ENCODE data around the gene EXOC4.

DNA sequence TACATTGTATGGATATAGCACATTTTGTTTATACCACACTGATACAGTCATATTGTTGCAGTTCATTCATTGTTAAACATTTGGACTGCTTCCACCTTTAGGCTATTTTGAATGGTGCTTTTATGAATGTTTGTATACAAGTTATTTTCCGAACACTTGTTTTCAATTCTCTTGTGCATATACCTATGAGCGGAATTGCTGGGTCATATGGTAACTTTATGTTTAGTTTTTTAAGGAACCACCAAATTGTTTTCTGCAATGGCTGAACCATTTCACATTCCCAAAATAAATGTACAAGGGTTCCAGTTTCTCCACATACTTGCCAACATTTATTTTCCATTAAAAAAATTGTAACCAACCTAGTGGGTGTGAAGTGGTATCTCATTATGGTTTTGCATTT lies 4.0 kb upstream of the EXOC4 start:
- TF ChIP-seq, protein P1, sequence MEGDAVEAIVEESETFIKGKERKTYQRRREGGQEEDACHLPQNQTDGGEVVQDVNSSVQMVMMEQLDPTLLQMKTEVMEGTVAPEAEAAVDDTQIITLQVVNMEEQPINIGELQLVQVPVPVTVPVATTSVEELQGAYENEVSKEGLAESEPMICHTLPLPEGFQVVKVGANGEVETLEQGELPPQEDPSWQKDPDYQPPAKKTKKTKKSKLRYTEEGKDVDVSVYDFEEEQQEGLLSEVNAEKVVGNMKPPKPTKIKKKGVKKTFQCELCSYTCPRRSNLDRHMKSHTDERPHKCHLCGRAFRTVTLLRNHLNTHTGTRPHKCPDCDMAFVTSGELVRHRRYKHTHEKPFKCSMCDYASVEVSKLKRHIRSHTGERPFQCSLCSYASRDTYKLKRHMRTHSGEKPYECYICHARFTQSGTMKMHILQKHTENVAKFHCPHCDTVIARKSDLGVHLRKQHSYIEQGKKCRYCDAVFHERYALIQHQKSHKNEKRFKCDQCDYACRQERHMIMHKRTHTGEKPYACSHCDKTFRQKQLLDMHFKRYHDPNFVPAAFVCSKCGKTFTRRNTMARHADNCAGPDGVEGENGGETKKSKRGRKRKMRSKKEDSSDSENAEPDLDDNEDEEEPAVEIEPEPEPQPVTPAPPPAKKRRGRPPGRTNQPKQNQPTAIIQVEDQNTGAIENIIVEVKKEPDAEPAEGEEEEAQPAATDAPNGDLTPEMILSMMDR (conservative IDR thresholded peaks at IDR 0.05; ENCODE audit: low read length), result no peak
- TF ChIP-seq EZH2phosphoT487 (IDR thresholded peaks at IDR 0.05; ENCODE audit: borderline replicate concordance), result no peak
